ENCODE measurements around the gene SGTA. TPM values are rescaled to one million over a fixed set of nuclear protein-coding genes. Genes with fewer than 3 reads are reported as not detected.
"Not testable (repeated sequence)": the region's sequence is repeated elsewhere in the genome, so short reads cannot be mapped to it uniquely, and the experiment has no call there.

The SGTA gene
- total and polyA plus RNA-seq, 2 of the 4 experiments (the other 2 are of a cell fraction): 17.4 to 72.9 TPM

- H3K23ac ChIP-seq (ENCODE audit: low read depth, low read length); H2AFZ ChIP-seq (replicated peaks; ENCODE audit: low read length, poor library complexity); H3K14ac ChIP-seq (replicated peaks; ENCODE audit: low read depth, low read length); CTCF ChIA-PET; H2BK15ac ChIP-seq (ENCODE audit: low read depth, low read length); in situ Hi-C loops (cut with MboI; ENCODE audit: low sequenced_read_pairs); H4K91ac ChIP-seq (ENCODE audit: insufficient read depth, low read depth, low read length); H2BK20ac ChIP-seq (ENCODE audit: low read depth, low read length); H4K20me1 ChIP-seq (ENCODE audit: insufficient read depth, low read length); H3K4me3 ChIP-seq (ENCODE audit: insufficient read depth, low read depth, low read length); H3K27me3 ChIP-seq (ENCODE audit: control insufficient read depth, insufficient read depth, low read length); intact Hi-C loops (cut with micrococcal nuclease); H2BK120ac ChIP-seq (ENCODE audit: low read depth, low read length); H3K4me1 ChIP-seq (ENCODE audit: control insufficient read depth, insufficient read depth, low read length); H3K9me3 ChIP-seq (ENCODE audit: control insufficient read depth, insufficient read depth, low read length); H3K4ac ChIP-seq (ENCODE audit: low read depth, low read length); POLR2A ChIA-PET (ENCODE audit: unreplicated experiment); H4K8ac ChIP-seq (ENCODE audit: low read depth in 2 of 2, low read length in 2 of 2); DNase-seq; dilution Hi-C loops (cut with HindIII; ENCODE audit: low sequenced_read_pairs, unreplicated experiment); BruUV-seq (replicated peaks); H3K4me2 ChIP-seq (ENCODE audit: low read depth, low read length); H3K9ac ChIP-seq (ENCODE audit: low read depth, low read length); H3K56ac ChIP-seq (ENCODE audit: extremely low read depth, insufficient read depth, low read length); H3K18ac ChIP-seq (ENCODE audit: low read depth, low read length); ATAC-seq (ENCODE audit: low read depth); H3K79me1 ChIP-seq (ENCODE audit: low read depth in 1 of 2, low read length in 2 of 2); H2AK9ac ChIP-seq (replicated peaks; ENCODE audit: low read depth, low read length, poor library complexity); H4K5ac ChIP-seq (ENCODE audit: low read depth, low read length); H2BK5ac ChIP-seq (ENCODE audit: low read depth, low read length, poor library complexity, severe bottlenecking); H3K27ac ChIP-seq (ENCODE audit: insufficient read depth, low read length); H2AK5ac ChIP-seq (ENCODE audit: low read depth, low read length); H3K36me3 ChIP-seq (ENCODE audit: control insufficient read depth, insufficient read depth, low read length): not testable (repeated sequence)
- WGBS, 2 experiments (ENCODE audit: extremely low coverage in 2 of 2, insufficient read length in 1 of 2): 75% methylated on average over 1 of the region's 1 CpG; no CpG with 5 or more reads in 1 of the 2 experiments
- peaks cover 12% of the 10 kb centered on the region; the same call in 1 of the 2 replicates for H3K9me1 ChIP-seq (ENCODE audit: insufficient read depth, low read length)
These were observed 69.0 kb downstream of the SGTA start for GRCh38 chr19:2714102-2714501.

- H2AK5ac ChIP-seq (ENCODE audit: low read depth, low read length): 0 out of 2 replicates have a peak overlapping the region, but pooled peaks have one; percentile 28
- in situ Hi-C loops (cut with MboI; ENCODE audit: low sequenced_read_pairs); dilution Hi-C loops (cut with HindIII; ENCODE audit: low sequenced_read_pairs, unreplicated experiment): not testable (repeated sequence)
These were observed 69.9 kb downstream of the SGTA start for GRCh38 chr19:2713170-2713569.

More at GRCh38 chr19:2713170-2713569, 69.9 kb downstream of the SGTA start:
- H3K27ac ChIP-seq (ENCODE audit: insufficient read depth, low read length); H3K56ac ChIP-seq (ENCODE audit: extremely low read depth, insufficient read depth, low read length); H3K9me3 ChIP-seq (ENCODE audit: control insufficient read depth, insufficient read depth, low read length); DNase-seq; intact Hi-C loops (cut with micrococcal nuclease); CTCF ChIA-PET; H3K4me1 ChIP-seq (ENCODE audit: control insufficient read depth, insufficient read depth, low read length); H3K18ac ChIP-seq (ENCODE audit: low read depth, low read length); H3K4ac ChIP-seq (ENCODE audit: low read depth, low read length); H3K79me1 ChIP-seq (ENCODE audit: low read depth in 1 of 2, low read length in 2 of 2); H2BK15ac ChIP-seq (ENCODE audit: low read depth, low read length); H2AK9ac ChIP-seq (replicated peaks; ENCODE audit: low read depth, low read length, poor library complexity); H2BK120ac ChIP-seq (ENCODE audit: low read depth, low read length); H3K23ac ChIP-seq (ENCODE audit: low read depth, low read length); H2BK5ac ChIP-seq (ENCODE audit: low read depth, low read length, poor library complexity, severe bottlenecking); H3K9ac ChIP-seq (ENCODE audit: low read depth, low read length); H2BK20ac ChIP-seq (ENCODE audit: low read depth, low read length); H4K91ac ChIP-seq (ENCODE audit: insufficient read depth, low read depth, low read length); H3K27me3 ChIP-seq (ENCODE audit: control insufficient read depth, insufficient read depth, low read length); ATAC-seq (ENCODE audit: low read depth); H4K5ac ChIP-seq (ENCODE audit: low read depth, low read length); H3K4me3 ChIP-seq (ENCODE audit: insufficient read depth, low read depth, low read length); H4K8ac ChIP-seq (ENCODE audit: low read depth in 2 of 2, low read length in 2 of 2); H2AFZ ChIP-seq (replicated peaks; ENCODE audit: low read length, poor library complexity); BruUV-seq (replicated peaks); H4K20me1 ChIP-seq (ENCODE audit: insufficient read depth, low read length); H3K36me3 ChIP-seq (ENCODE audit: control insufficient read depth, insufficient read depth, low read length); POLR2A ChIA-PET (ENCODE audit: unreplicated experiment); H3K4me2 ChIP-seq (ENCODE audit: low read depth, low read length); H3K14ac ChIP-seq (replicated peaks; ENCODE audit: low read depth, low read length): not testable (repeated sequence)
- peaks cover 12% of the 10 kb centered on the region; the same call in 1 of the 2 replicates for H3K9me1 ChIP-seq (ENCODE audit: insufficient read depth, low read length)
- 72% methylated on average over 3 of the region's 3 CpGs; no CpG with 5 or more reads in 1 of the 2 experiments for WGBS, 2 experiments (ENCODE audit: extremely low coverage in 2 of 2, insufficient read length in 1 of 2)

Data from IMR-90 (cell line).